ENCODE data around the gene OR10H3.
"Not testable (repeated sequence)": the region's sequence is repeated elsewhere in the genome, so short reads cannot be mapped to it uniquely, and the experiment has no call there.

The OR10H3 gene, protein sequence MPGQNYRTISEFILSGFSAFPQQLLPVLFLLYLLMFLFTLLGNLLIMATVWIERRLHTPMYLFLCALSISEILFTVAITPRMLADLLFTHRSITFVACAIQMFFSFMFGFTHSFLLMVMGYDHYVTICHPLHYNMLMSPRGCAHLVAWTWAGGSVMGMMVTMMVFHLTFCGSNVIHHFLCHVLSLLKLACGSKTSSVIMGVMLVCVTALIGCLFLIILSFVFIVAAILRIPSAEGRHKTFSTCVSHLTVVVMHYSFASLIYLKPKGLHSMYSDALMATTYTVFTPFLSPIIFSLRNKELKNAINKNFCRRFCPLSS

DNA sequence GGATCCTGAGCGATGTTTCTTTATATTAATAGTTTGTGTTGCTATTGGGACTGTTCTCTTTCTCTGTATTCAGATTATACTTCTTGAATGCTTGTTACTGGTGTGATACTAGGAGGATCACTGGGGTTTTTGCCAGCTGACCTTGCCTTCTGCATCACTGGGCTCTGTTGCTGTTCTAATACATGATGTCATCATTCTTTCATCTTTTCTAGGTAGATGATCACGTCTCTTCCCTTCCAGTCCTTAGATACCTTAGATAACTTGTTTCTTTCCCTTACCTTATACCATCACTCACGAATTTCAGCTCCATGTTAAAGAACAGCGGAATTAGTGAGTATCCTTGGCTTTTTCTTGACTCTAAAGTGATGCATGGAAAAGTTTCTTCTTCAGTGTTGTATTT lies at the start of gene OR10H3:
TSS of gene OR10H3 (plus strand) at position 264 of the 400 bp plus-strand sequence. CDS start 3,408 bp downstream, outside the sequence.
- DNase-seq (ENCODE audit: low read depth): no peak

DNA sequence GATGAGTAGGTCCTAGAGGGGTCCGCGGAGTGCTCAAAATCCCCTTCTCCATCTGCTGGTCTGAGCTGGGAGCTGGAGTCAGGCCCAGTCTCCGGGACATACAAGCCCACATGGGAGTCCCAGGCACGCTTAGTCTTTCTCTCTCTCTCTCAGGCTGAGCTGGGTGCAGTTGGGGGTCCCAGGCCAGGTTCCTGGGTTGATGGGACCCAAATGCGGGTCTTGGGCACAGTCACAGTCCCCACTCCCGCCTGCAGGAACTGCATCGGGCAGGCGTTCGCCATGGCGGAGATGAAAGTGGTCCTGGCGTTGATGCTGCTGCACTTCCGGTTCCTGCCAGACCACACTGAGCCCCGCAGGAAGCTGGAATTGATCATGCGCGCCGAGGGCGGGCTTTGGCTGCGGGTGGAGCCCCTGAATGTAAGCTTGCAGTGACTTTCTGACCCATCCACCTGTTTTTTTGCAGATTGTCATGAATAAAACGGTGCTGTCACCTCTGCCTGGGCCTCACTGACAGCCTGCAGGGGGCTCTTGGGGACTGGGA lies 41.1 kb upstream of the OR10H3 start:
- DNase-seq (ENCODE audit: low read depth): no peak

DNA sequence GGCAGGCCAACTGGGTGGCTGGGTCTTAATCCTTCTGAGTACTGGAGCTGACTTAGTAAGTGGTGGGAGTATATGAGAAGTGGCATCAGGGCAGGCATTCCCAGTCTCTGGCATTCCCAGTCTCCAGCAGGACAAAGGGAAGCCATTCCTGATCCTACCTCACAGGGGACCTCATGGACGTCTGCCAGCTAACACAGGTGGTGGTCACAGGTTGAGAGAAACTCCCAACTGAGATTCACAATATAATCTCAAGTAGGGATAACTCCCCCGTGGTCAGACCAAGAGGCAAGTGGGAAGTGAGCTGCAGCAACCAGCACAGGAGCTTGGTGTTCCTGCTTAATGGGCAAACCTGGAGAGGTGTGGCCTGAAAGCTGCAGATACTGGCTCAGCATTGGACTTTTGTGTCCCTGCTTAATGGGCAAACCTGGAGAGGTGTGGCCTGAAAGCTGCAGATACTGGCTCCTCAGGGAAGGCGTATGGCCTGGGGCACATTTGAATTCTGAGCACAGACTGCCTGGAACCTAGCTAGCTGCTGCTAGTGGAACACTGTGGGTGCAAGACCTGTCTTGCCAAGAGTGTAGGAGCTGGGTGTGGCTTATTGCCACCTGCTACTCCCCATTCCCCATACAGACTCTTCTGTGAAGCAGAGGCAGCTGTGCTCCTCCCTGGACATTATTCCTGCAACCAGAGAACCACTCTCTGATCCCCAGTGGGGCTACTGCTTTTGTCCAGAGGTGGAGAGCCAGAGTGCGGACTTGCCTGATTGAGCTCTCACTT lies 35.8 kb upstream of the OR10H3 start:
- no peak for DNase-seq (ENCODE audit: low read depth)

DNA sequence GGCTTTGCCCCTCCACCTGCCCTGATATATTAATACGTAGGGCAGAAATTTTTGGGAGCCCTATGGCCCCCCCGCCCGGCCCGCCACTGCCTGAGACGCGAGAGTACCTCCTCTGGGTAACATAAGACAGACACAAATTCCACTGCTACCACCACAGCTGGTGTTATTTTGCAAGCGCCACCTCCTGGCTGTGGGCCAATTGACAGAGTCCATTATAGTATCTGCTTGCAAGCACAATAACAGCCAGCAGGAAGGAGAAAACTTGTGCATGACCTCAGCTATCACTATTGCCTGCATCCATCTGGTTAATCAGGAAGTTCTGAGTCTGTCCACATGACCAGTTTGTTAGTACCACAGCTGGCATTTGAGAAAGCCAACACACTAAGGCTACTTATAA lies 35.3 kb upstream of the OR10H3 start:
- DNase-seq (ENCODE audit: low read depth): no peak

DNA sequence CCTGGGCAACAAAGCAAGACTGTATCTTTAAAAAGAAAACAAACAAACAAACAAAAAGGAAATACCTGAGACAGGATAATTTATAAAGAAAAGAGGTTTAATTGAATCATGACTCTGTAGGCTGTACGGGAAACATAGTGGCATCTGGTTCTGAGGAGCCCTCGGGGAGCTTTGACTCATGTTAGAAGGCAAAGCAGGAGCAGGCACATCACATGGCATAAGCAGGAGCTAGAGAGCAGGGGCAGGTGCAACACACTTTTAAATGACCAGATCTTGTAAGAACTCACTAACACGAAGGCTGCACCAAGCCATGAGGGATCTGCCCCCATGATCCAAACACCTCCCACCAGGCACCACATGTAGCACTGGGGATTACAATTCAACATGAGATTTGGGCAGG lies 23.1 kb upstream of the OR10H3 start:
- DNase-seq (ENCODE audit: low read depth): no peak

DNA sequence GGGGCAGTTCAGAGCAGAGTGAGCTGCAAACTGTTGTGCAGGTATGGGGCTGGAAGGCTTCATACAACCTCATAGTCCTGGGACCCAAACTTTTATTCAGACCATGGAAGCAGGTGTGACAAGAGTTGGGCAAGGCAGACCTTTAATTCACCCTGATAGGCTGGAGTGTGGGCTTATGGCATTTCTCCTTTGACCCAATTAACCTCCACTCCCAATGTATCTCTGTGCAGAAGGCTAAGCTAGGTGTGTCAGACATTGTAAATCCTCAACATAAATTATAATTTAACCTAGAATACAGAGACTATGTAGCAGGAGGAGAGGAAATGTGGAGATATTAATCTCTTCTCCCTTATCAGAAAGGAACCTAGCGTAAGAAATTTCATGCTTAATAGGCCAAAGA lies 22.1 kb upstream of the OR10H3 start:
- DNase-seq (ENCODE audit: low read depth): no peak

DNA sequence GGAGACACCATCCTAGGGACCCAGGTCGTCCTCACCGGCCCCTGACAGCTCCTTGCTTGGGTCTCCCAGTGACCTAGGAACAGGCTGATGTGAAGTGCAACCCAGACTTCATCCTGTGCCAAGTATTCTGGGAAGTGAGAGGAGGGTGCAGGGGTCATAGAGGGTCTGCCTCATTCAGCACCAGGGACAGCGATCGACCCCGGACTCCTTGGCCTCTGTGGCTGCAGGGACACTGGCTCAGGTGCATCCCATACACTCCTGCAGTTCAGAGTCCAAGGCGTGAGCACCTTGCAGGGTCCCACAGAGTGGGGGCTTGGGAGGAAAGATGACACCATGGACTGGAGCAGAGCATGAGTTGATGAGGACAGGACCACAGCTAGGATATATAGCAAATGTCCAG lies 20.0 kb upstream of the OR10H3 start:
- DNase-seq (ENCODE audit: low read depth): no peak

DNA sequence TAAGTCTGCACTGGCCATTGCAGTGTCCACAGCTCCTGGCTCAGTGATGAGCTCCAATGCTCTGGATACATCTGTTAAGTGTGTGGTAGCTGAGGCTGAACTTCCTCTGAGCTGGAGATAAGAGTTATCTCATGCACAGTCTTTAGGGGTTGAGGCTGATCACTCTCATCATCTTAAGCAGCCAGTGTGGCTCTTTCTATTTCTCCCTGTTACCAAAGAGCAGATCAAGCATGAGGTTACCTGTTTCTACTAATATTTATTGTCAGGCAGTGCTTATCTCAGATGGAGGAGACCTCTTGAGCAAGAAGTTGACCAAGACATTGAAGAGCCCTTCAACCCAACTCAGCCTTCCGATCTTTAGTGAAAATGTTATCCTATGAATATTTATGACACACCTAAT lies 16.5 kb upstream of the OR10H3 start:
- DNase-seq (ENCODE audit: low read depth): no peak

DNA sequence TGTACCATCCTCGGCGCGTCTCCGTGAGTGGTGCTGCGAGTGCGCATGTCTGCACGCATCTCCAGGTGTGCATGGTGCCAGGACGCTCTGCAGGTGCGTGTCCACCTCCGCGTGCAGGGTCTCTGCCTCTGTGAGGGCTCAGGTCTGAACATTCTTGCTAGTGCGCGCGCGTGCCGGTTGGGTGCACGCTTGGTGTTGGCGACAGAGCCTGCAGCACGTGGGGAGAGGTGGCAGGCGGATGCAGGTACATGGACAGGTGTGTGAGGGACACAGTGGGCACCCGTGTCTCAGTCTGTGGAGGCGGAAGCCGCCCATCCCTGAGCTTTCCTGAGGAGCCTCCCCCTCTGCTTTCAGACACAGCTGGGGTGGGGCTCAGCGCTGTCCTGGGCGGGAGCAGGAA lies 14.8 kb upstream of the OR10H3 start:
- no peak for DNase-seq (ENCODE audit: low read depth)

DNA sequence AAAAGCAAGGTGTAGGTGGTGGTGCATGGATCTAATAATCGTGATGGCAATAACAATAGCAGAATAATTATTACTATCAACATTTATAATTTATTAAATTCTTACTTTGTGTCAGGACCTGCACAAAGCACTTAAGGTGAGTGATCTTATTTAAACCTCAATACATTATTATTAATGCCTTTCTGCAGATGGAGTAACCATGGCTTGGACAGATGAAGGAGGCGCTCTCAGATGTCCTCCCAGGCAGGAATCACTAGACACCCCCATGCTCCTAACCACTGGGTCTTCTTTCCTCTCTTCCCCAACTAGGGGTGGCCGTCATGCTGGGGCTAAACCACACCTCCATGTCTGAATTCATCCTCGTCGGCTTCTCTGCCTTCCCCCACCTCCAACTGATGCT lies 10.1 kb upstream of the OR10H3 start, which contains the start of gene OR10H2:
TSS of gene OR10H2 (plus strand) at position 301 of the 400 bp plus-strand sequence. CDS start at position 321, 20 bp downstream.
- no peak for DNase-seq (ENCODE audit: low read depth)

DNA sequence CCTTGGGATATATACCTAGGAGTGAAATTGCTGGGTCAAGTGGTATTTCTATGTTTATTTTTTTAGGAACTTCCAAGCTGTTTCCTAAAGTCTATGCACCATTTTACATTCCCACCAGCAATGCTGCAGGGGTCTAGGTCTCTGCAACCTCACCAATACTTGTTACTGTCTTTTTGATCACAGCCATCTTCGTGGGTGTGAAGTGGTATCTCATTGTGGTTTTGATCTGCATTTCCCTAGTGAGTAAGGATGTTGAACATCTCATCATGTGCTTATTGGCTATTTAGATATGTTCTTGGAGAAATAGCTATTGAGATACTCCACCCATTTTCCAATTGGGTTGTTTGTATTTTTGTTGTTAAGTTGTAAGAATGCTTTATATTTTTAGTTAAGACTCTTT lies 7.2 kb upstream of the OR10H3 start:
- no peak for DNase-seq (ENCODE audit: low read depth)

DNA sequence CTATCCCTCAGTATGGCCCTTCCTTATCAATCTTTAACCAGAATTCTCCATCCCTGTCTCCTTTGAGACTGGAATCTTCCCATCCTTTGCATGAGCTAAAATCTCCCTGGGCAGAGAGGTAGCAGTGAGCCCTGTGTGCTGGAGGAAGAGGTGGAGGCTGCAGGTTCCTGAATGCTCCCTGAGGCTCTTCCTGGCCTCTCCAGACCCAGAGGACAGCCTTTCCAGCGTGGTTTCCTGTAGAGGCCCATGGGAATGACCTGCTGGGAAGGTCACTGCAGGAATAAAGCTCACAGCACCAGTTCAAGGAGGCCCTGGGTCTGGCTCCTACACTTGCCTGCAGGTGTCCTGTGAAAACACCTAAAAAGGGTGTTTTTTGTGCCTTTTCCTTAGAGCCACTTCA lies 5.4 kb upstream of the OR10H3 start:
- DNase-seq (ENCODE audit: low read depth): no peak

DNA sequence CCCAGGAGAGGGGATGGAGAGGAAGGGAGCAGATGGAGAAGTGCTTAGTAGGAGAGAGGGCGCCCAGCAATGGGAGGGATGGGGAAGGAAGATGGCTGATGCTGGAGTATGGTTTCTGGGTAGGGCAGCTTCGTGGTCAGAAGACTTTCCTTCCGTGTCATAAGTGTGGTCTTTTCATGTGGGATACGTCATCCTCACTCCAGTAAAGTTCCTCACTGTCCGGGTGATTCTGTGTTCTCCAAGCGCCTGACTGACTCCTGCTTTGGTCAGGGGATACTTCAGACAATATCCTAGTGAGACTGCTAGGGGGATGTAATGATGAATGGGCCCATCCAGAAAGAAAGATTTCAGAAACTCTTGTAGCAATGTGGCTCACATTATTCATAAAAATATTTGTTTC lies 3.9 kb upstream of the OR10H3 start:
- DNase-seq (ENCODE audit: low read depth): no peak

DNA sequence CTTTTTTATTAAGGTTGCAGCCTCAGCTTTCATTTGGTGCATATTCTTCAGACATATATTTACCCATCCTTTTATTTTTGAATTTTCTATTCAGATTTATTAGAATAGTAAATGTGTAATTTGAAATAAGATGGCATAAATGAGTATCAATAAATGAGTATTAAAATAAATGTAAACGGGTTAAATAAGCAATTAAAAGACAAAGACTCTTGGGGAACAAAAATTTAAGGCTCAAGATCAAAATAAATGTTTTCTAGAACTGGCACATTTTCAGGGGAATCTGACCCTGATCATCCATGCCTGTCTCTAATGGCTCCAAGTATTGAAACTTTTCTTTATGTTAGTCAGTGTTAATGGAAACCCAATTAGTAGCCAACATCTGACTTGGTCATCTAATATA lies 3.0 kb downstream of the OR10H3 start:
- DNase-seq (ENCODE audit: low read depth): no peak

DNA sequence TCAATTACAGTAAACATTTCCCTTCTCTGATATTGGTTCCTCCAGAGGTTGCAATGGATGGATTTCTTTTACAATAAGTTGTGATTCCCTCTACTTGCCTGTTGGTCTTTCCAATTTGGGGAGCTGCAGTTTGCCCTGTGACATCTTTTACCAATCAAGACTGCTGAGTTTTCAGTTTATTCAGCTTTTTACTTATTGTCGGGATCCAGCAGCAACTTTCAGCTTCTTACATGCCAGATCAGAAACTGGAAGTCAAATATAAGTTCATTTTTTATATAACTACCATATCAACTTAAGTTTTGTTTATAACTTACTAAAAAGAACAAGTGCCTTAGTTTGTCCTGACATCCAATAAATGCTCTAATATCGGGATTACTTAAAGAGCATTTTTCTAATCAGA lies 10.5 kb downstream of the OR10H3 start:
- no peak for DNase-seq (ENCODE audit: low read depth)

DNA sequence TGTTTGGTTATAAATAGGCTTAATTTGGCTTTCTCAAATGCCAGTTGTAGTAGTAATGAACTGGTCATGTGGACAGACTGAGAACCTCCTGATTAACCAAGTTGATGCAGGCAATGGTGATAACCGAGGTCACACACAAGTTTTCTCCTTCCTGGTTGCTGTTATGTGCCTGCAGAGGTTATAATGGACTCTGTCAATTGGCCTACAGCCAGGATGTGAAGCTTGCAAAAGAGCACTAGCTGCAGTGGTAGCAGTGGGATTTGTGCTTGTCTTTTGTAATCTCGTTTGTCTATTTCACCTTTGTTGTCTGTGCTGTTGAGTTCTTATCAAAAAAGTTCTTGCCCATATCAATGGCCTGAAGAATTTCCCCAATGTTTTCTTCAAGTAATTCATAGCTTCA lies 20.6 kb downstream of the OR10H3 start:
- DNase-seq (ENCODE audit: low read depth): no peak

DNA sequence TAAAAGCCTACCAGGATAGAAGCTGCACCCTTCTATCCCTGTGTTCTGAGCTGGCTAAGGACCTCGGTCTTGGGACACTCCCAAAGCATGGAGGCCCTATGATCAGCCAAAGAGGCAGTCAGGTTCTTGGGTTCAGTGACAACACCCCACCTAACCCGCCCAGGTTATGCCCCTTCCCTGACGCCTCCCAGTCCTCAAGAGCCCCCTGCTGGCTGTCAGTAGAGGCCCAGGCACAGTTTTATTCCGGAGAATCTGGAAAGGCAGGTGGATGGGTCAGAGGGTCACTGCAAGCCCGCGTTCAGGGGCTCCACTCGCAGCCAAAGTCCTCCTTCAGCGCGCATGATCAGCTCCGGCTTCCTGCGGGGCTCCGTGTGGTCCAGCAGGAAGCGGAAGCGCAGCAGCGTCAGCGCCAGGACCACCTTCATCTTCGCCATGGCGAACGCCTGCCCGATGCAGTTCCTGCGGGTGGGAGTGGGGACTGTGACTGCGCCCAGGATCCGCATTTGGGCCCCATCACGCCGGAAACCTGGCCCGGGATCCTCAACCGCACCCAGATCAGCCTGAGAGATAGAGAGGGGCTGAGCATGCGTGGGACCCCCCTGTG lies 22.3 kb downstream of the OR10H3 start:
- DNase-seq (ENCODE audit: low read depth): no peak

DNA sequence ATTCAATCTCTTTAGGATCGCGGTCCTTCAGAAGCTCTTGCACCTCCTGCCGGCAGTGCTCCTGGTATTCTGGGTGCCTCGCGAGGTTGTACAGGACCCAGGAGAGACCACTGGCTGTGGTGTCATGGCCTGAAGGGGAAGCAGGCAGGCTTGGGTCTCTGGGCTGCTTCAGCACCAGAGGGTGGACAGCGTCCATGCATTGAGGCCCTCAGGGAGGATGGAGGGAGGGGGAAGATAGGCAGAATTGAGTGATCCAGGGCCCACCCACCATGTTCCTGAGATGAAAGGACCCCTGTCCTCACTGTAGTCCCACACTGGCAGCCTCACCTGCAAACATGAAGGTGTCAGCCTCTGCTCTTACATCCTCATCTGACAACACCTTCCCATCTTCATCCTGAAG lies 31.8 kb downstream of the OR10H3 start:
- DNase-seq (ENCODE audit: low read depth): no peak

DNA sequence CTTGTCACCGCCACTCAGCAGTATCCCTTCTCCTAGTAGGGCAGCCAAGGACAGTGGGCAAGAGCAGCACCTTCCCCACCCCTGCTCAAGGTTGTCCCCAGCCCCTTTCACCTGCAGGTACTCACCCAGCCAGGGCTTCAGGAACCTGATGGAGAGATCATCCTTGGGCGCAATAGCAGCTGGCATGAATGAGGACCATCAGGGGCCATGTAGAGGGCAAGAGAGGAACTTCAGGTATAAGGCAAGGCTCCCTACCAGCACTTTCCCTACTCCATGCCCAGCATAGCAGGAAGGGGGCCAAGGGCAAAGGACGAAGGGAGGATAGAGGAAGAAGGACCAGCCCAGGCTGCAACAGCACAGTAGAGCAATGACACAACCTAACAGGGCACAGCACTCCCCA lies 36.4 kb downstream of the OR10H3 start:
- not testable (repeated sequence) for DNase-seq (ENCODE audit: low read depth)

DNA sequence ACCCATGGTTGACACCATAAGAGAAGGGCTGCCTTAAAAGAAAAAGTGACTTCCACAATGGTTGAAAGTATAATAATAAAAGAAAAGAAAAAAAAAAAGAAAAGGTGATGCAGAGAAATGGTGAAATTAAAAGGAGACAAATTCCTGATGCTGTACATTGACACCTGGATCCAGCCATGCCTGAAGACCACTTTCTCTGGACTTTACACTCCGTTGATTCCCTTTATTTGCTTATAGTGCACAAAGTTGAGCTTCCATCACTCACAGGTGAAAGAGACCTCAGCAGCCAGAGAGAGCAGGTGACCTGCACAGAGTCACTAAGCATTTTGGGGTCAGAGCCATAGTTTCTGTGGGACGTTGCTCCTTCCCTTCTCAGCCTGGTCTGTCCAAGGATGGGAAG lies 37.5 kb downstream of the OR10H3 start:
- no peak for DNase-seq (ENCODE audit: low read depth)

DNA sequence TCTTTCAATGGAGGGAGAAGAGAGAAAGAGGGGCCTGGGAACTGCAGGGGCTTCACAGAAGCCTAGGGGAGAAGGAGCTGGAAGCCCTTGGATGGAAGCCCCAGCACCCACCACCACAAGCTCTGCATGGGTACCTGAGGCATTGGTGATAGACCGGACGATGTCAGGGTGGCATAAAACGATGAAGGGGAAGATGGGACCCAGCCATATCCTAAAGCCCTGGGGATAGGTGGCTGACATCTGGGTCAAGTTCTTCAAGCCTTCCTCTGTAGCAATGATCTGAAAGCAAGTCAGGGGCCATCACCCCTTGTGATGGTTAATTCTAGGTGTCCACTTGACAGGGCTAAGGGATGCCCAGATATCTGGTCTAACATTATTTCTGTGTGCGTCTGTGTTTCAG lies 38.5 kb downstream of the OR10H3 start:
- DNase-seq (ENCODE audit: low read depth): no peak

DNA sequence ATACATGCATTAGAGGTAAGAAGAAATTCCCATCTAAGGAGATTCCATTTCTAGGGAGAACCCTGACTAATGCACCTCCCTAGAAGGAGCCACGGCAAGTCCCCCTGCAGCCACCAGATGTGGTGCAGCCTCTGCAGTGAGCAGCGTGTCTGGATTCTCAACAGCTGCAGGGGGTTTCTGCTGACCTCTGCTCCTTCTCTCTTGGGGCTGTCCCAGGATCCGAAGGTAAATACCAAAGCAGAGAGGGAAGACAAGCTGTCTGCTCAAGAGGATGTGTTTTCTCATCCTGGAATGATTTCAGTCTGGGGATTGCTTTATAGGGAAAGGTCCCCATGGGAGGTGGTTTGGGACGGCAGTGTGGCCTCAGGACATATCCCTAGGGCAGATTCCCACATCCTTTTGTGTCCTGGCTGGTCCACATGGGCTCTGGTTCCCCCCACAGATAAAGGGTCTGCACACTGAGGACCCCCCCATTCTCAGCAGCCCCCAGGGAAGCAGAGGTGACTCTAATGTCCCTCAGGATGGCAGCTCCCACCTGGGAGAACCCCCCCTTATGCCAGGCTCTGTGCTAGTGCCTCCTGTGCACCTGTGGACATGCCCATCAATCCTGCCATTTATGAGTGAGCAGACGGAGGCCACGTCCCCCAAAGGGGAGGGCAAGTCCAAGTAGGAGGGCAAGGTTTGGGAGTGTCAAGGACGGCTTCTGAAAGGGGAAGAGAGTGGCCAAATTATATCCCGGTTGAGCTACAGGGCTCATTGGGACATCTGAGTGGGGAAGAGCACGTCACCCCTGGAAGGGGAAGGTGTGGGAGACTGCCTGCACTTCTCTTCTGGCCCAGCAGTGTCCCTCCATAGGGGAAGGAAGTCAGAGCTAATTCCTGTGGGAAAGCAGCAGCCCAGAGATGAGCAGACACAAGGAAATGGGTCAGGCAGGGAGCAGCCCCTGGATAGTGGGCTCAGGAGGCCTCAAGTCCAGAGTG lies 39.5 kb downstream of the OR10H3 start:
- no peak for DNase-seq (ENCODE audit: low read depth)

Data from non-pigmented ciliary epithelial cell (primary cell).